Measurements from ENCODE around the gene ANXA9. TPM values are rescaled to one million over a fixed set of nuclear protein-coding genes. Genes with fewer than 3 reads are reported as not detected.

Gene ANXA9
- total RNA-seq, 1 donor from 2014 or later: not detected

- intact Hi-C loops (cut with DNase I): loop anchor here (1.0 kb wide), 1 partner anchor 9 kb away; no protein-coding TSS in a partner anchor
- DNase-seq (ENCODE audit: missing footprints) (no peak), ATAC-seq (peak; percentile 85)
Measured at GRCh38 chr1:151013518-151013917, 31.4 kb downstream of the ANXA9 start.

DNA sequence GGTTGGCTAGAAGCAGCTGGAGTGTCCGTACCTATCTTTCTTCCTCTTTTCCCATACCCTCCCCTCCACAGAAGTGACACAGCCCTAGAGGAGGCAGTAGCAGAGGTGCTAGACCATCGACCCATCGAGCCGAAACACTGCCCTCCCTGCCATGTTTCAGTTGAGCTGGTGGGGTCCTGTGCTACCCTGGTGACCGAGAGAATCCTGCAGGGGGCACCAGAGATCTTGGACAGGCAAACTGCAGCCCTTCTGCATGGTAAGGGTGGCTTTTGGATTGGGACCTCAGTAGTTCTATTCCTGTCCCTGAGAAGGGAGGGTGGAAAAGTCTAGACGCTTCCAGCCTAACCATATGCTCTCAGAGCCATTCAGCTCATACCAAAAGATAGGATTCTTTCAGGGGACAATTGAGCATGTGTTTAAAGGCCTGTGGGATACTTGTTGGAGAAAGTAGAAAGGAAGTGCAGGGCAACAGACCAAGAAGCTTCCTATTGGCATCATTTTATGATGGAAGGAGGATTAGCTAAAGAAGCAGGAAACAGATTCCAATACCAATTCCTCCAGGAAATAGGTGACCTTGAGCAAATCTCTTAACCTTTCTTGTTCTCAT, 42.6 kb downstream of the ANXA9 start:
- ATAC-seq (peak; percentile 82), DNase-seq (ENCODE audit: missing footprints) (peak; percentile 84)
- intact Hi-C loops (cut with DNase I): loop anchor here (2.0 to 5.0 kb wide), 2 partner anchors 46 to 123 kb away; partner anchors contain the start of genes GABPB2 and SEMA6C

DNA sequence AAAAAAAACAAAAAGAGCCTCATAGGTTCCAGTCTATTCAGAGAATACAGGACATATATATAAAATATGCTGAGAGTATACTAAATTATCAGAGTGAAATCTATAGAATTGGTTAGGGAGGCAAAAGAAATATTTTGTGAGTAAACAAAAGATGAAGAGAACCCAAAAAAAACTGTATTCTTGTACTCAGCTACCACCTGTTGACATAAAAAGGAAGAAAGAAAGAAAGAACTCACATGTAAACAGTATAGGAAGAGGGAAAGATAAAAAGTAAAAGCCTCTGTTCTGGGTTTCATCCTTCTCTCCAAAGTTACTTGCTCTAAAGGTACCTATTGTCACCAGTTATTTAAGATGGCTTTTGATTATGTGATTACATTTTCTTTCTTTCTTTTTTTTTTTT, 44.4 kb downstream of the ANXA9 start:
- DNase-seq (ENCODE audit: missing footprints) (no peak), ATAC-seq (no peak)
- intact Hi-C loops (cut with DNase I): no loop called here

GRCh38 chr1:151032164-151032563, 50.1 kb downstream of the ANXA9 start:
- intact Hi-C loops (cut with DNase I): no loop called here
- DNase-seq (ENCODE audit: missing footprints): no peak
- ATAC-seq: no peak

GRCh38 chr1:151035167-151035566, 53.1 kb downstream of the ANXA9 start:
- intact Hi-C loops (cut with DNase I): no loop called here
- DNase-seq (ENCODE audit: missing footprints) (no peak), ATAC-seq (no peak)

- no peak for ATAC-seq
Measured at GRCh38 chr1:151036356-151036755, 54.3 kb downstream of the ANXA9 start, which contains the start of gene BNIPL. Gene BNIPL, plus strand, starts transcription at chr1:151036586. Its CDS starts 140 bp downstream, at chr1:151036726.

DNA sequence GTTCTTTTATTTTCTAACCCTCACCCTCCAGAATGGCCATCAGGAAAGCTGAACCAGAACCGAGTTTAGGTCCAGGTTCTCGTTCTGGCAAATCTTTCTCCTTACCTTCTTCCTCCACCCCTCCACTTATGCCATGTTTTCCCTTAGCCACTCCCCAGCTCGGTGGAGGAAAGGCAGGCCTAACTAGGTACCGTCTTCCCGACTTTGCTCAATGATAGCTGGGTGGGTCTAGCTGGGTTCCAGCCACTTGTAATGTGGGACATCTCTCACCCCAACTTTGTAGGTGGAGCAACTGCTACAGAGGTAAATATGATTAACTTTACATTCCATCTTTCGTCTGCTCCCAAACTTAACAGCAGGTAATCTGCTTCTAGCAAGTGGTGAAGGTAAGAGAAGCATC, 54.9 kb downstream of the ANXA9 start:
- no peak for DNase-seq (ENCODE audit: missing footprints)
- no peak for ATAC-seq
- intact Hi-C loops (cut with DNase I): no loop called here

More at GRCh38 chr1:151036356-151036755, 54.3 kb downstream of the ANXA9 start, which contains the start of gene BNIPL:
- intact Hi-C loops (cut with DNase I): no loop called here
- no peak for DNase-seq (ENCODE audit: missing footprints)

DNA sequence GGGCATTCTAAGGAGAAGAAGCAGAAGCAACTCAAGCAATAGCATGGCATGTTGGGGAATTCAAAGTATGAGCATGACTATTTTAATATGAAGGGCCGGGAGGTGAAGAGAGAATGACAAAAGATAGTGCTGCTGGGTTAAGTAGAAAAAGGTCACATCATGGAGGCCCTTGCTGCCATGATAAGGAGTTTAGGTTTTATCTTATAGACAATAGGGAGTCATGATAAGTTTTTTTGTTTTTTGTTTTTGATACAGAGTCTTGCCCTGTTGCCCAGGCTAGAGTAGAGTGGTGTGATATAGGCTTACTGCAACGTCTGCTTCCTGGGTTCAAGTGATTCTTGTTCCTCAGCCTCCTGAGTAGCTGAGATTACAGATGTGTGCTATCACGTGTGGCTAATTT, 57.4 kb downstream of the ANXA9 start:
- intact Hi-C loops (cut with DNase I): no loop called here
- no peak for DNase-seq (ENCODE audit: missing footprints)
- no peak for ATAC-seq

- ATAC-seq: no peak
Measured at GRCh38 chr1:151043163-151043562, 61.1 kb downstream of the ANXA9 start.

More at GRCh38 chr1:151043163-151043562, 61.1 kb downstream of the ANXA9 start:
- DNase-seq (ENCODE audit: missing footprints): no peak
- intact Hi-C loops (cut with DNase I): no loop called here

Other genes starting within 250 kb of the ANXA9 start
- 38.4 TPM for gene CTSS, start 216.5 kb upstream of the ANXA9 start, total RNA-seq
- gene CTSK, start 174.0 kb upstream of the ANXA9 start, total RNA-seq: 6.2 TPM
- gene ARNT, start 105.7 kb upstream of the ANXA9 start, total RNA-seq: 28.9 TPM
- gene CTXND2, start 95.2 kb upstream of the ANXA9 start, total RNA-seq: not detected
- gene SETDB1, start 55.9 kb upstream of the ANXA9 start, total RNA-seq: 16.2 TPM
- 92.6 TPM for gene CERS2, start 7.5 kb upstream of the ANXA9 start, total RNA-seq
- gene MINDY1, start 24.6 kb downstream of the ANXA9 start, total RNA-seq: 38.5 TPM
- gene PRUNE1, start 26.2 kb downstream of the ANXA9 start, total RNA-seq: 42.1 TPM
- 0.30 TPM for gene BNIPL, start 54.3 kb downstream of the ANXA9 start, total RNA-seq
- 6.6 TPM for gene C1orf56, start 65.5 kb downstream of the ANXA9 start, total RNA-seq
- gene CDC42SE1, start 77.3 kb downstream of the ANXA9 start, total RNA-seq: 28.0 TPM
- gene MLLT11, start 78.1 kb downstream of the ANXA9 start, total RNA-seq: 4.9 TPM
- 8.4 TPM for gene GABPB2, start 88.5 kb downstream of the ANXA9 start, total RNA-seq
- 57.6 TPM for gene SEMA6C, start 164.3 kb downstream of the ANXA9 start, total RNA-seq
- 2.6 TPM for gene TNFAIP8L2, start 174.4 kb downstream of the ANXA9 start, total RNA-seq
- 12.3 TPM for gene LYSMD1, start 183.6 kb downstream of the ANXA9 start, total RNA-seq
- 16.6 TPM for gene SCNM1, start 183.9 kb downstream of the ANXA9 start, total RNA-seq
- gene TMOD4, start 193.7 kb downstream of the ANXA9 start, total RNA-seq: not detected
- gene VPS72, start 207.9 kb downstream of the ANXA9 start, total RNA-seq: 47.1 TPM
- gene PIP5K1A, start 216.3 kb downstream of the ANXA9 start, total RNA-seq: 34.8 TPM